ENCODE data around the gene ABCC4.
A peak's percentile ranks its signal among the peaks of the same experiment; 100 is the strongest.

ABCC4 gene, protein sequence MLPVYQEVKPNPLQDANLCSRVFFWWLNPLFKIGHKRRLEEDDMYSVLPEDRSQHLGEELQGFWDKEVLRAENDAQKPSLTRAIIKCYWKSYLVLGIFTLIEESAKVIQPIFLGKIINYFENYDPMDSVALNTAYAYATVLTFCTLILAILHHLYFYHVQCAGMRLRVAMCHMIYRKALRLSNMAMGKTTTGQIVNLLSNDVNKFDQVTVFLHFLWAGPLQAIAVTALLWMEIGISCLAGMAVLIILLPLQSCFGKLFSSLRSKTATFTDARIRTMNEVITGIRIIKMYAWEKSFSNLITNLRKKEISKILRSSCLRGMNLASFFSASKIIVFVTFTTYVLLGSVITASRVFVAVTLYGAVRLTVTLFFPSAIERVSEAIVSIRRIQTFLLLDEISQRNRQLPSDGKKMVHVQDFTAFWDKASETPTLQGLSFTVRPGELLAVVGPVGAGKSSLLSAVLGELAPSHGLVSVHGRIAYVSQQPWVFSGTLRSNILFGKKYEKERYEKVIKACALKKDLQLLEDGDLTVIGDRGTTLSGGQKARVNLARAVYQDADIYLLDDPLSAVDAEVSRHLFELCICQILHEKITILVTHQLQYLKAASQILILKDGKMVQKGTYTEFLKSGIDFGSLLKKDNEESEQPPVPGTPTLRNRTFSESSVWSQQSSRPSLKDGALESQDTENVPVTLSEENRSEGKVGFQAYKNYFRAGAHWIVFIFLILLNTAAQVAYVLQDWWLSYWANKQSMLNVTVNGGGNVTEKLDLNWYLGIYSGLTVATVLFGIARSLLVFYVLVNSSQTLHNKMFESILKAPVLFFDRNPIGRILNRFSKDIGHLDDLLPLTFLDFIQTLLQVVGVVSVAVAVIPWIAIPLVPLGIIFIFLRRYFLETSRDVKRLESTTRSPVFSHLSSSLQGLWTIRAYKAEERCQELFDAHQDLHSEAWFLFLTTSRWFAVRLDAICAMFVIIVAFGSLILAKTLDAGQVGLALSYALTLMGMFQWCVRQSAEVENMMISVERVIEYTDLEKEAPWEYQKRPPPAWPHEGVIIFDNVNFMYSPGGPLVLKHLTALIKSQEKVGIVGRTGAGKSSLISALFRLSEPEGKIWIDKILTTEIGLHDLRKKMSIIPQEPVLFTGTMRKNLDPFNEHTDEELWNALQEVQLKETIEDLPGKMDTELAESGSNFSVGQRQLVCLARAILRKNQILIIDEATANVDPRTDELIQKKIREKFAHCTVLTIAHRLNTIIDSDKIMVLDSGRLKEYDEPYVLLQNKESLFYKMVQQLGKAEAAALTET (N-terminal part only)

GRCh38 chr13:95301183-95301967 is at the start of gene ABCC4:
ABCC4 (minus strand) TSS chr13:95301451; CDS start chr13:95301314, 137 bp downstream.
- DNase-seq (ENCODE audit: low read depth) = peak; percentile 27

DNA sequence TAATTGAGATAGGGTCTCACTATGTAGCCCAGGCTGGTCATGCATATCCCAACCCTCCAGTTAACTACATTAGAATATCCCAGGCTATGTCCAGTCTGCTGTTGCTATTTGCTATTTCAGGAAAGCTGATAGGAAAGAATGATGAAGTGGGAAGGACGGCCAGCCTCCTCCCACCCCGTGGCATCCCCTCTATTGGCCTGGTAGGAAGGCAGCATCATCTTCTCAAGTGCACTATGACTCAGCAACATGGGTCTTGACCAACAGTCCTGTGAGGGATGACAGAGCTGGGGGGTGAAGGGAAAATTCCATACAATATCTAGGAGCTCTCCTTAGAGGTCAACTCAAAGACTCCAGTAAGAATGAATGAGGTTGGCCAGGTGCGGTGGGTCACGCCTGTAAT is 48.0 kb upstream of the ABCC4 start:
- no peak for DNase-seq (ENCODE audit: low read depth)

DNA sequence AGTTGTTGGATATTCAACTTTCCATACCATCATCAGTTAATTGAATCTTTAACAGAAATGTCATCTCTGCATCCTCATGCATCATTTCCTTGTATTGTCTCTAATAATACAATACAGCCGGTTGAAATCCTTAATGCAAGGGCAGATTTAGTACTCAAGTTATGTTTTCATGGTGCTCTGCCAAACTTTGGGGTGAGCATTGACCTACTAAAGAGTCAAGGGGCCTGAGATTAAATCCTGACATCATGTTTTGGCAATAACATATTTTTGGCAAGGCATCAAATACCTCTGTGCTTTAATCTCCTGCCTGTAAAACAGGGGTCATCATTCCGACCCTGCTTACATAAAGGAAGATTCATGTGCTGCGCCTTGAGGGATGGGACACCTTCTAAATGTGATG is 42.7 kb upstream of the ABCC4 start:
- DNase-seq (ENCODE audit: low read depth) = no peak

DNA sequence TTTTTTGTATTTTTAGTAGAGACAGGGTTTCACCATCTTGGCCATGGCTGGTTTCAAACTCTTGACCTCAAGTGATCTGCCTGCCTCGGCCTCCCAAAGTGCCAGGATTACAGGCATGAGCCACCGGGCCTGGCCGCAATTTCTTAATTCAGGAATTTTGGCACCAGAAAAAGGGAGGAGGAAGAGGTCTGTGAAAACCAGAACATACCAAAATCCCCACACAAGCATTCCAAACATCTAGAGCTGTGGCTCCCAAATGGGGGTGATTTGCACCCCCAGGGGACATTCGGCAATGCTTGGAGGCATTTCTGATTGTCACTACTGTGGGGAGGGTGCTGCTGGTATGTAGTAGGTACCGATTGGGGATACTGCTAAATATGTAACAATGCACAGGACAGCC is 40.2 kb upstream of the ABCC4 start:
- peak; percentile 45 for DNase-seq (ENCODE audit: low read depth)

DNA sequence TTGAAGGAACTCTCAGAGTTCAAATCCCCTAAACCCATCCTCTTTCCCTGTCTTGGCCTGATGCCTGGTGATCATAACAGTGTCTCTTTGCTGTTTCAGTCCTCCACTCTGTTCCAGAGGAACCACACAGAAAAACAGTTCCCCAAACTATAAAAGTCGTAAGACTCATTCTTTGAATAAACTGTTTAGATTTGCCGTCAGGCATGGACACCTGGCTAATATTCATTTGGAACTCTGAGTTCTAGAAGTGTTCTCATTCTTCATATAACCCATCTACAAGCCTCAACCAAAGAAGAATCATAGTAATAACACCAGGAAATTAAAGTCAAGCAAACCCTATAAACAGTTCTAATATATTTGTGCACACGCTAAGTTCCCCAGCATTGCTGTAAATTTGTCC is 37.7 kb upstream of the ABCC4 start:
- DNase-seq (ENCODE audit: low read depth) = no peak

- no peak for DNase-seq (ENCODE audit: low read depth)
These were observed 36.3 kb upstream of the ABCC4 start for GRCh38 chr13:95337597-95337996.

DNA sequence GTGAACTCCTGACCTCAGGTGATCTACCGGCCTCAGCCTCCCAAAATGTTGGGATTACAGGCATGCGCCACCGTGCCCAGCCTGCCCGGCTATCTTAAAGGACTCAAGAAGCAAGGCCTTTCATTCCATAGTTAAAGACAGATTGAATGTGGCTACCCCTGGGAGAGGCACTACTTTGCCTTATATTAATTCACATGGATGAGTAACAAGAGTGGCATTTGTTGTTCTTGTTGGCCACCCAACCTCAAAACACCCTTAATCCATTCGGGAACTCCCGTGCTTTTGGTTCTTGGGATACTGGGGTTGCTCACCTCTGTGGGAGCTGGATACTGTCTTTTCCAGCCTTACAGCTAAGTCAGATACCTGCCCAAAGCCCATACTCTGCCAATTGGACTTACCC is 34.4 kb upstream of the ABCC4 start:
- no peak for DNase-seq (ENCODE audit: low read depth)

- no peak for DNase-seq (ENCODE audit: low read depth)
These were observed 27.1 kb upstream of the ABCC4 start for GRCh38 chr13:95328386-95328785.

- no peak for DNase-seq (ENCODE audit: low read depth)
These were observed 25.9 kb upstream of the ABCC4 start for GRCh38 chr13:95327190-95327589.

GRCh38 chr13:95326695-95327094 is 25.4 kb upstream of the ABCC4 start:
- no peak for DNase-seq (ENCODE audit: low read depth)

GRCh38 chr13:95325485-95325884 is 24.2 kb upstream of the ABCC4 start:
- no peak for DNase-seq (ENCODE audit: low read depth)

DNA sequence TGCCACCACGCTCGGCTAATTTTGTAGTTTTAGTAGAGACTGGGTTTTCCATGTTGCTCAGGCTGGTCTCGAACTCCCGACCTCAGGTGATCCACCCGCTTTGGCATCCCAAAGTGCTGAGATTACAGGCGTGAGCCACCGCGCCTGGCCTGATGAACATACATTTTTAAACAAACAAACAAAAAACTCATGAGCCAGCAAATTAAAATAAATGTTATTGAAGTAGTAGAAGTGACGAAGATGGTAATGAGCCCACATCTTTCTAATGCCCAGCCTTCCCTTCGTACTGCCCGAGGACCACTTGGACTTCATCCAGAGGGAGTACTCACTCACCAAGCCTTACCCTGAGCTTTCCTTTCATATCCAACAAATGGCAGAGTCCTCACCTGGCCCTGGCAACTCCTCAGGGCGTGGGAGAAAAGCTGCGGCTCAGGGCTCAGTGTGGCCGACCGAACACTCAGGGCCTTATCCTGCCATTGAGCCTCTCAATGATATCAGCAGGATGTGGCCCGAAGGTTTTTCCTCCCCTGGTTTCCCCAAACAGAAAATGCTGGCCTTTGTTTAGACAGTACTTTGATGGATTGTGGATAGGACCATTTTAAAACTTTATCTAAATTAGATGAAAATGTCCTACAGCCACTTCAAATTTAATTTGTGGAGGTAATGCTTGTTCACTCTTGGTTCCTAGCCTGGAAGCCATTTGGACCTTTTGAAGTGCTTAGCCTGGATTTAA is 22.8 kb upstream of the ABCC4 start:
- no peak for DNase-seq (ENCODE audit: low read depth)

- DNase-seq (ENCODE audit: low read depth) = no peak
These were observed 18.5 kb upstream of the ABCC4 start for GRCh38 chr13:95319551-95320274.

- DNase-seq (ENCODE audit: low read depth) = no peak
These were observed 16.1 kb upstream of the ABCC4 start for GRCh38 chr13:95317039-95317989.

DNA sequence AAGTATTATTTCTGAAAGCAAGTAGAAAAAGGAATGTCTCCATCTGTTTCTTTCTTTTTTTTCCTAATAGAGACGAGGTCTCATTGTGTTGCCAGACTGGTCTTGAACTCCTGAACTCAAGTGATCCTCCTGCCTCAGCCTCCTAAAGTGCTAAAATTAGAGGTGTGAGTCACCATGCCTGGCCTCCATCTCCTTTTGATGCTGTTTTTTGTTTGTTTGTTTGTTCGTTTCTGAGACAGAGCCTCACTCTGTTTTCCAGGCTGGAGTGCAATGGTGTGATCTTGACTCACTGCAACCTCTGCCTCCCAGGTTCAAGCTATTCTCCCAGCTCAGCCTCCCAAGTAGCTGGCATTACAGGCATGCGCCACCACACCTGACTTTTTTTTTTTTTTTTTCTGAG is 14.5 kb upstream of the ABCC4 start:
- no peak for DNase-seq (ENCODE audit: low read depth)

GRCh38 chr13:95307507-95307906 is 6.3 kb upstream of the ABCC4 start:
- DNase-seq (ENCODE audit: low read depth) = no peak

DNA sequence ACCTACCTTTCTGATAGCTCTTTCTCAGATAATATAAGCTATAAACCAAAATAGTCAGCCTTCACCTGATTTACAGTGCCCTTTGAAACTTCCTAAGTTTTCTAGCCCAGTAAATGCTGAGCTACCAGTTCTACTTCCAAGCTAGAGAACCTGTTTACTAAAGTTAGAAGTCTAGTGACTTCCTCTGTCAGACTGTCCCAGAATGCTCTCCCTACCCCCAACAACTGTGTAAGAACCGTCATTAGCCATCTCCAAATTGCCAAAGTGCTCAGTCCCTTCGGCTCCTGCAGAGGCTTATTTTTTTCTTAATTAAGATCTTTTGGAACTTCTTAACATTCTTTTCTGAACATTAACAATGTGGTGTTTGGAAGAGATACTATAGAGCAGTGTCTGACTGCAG is 3.2 kb upstream of the ABCC4 start:
- no peak for DNase-seq (ENCODE audit: low read depth)

- no peak for DNase-seq (ENCODE audit: low read depth)
These were observed 730 bp upstream of the ABCC4 start for GRCh38 chr13:95301968-95302393.

DNA sequence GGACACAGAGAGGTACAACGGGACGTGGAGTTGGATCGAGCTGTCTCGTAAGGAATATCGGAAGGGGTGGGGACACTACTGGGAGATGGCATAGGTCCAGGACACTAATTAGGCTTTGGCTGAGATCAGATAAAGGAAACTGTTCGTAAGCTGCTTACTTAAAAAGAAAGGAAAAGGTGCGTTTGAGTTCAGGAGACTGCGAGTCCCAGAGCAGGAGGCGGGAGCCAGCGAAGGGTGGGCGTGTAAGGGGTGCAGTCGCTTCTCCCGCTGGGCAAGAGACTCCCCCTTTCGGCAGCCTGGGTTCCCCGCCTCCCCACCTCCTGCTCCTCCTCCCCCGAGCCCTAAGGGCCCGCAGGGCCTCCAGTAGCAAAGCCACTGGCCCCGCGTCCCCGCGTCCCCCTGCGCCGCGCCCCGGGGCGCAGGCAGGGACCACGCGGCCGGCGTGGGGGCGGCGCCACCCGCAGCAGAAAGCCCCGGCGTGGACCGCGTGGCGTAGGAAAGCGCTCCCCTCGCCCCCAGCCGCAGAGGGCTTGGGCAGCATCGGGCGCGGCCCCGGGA is 547 bp downstream of the ABCC4 start:
- DNase-seq (ENCODE audit: low read depth) = peak; percentile 14
